A549 (cell line): Measurements from ENCODE around the gene BNIP5. TPM values are rescaled to one million over a fixed set of nuclear protein-coding genes. Genes with fewer than 3 reads are reported as not detected.

ENCODE experiments used
- ATAC-seq, 2 experiments: fragments of 200-7000 bp in 1 of 2; fragments of >200 bp in 1 of 2; cut with Nextera tagmentation in 1 of 2; cut with Tn5 transposase in 1 of 2; 3 replicates each; pipeline versions ENCODE4 v1.8.0 to v1.9.1; 2018 to 2020; ENCODE audit warnings: mild to moderate bottlenecking in 1 of 2, moderate library complexity in 1 of 2
- CTCF ChIA-PET: fragments of 300-600 bp; sonication (Branson Sonifier 250); formaldehyde crosslinking; extraction: SDS; loops from one replicate; lab custom pipeline; 2021; ENCODE audit warnings: antibody characterized with exemption, inconsistent platforms; lab: Yijun Ruan, JAX
- POLR2A ChIA-PET: fragments of 350-600 bp; formaldehyde crosslinking; extraction: SDS; loops from one replicate; lab custom pipeline; 2021; ENCODE audit warnings: antibody characterized with exemption, inconsistent platforms; lab: Yijun Ruan, JAX
- DNase-seq, 2 experiments: peaks; one replicate each; pipeline versions ENCODE4 v3.0.0 to v3.0.0-alpha.2; 2011 to 2016; ENCODE audit warnings: low read depth in 1 of 2, low spot score in 1 of 2
- FAIRE-seq: peaks from 2 replicates; lab custom pipeline; 2011; peaks lifted over from hg19 to GRCh38; lab: Jason Lieb, UNC
- H3K27ac ChIP-seq, 2 experiments: fragments of >200 bp; sonication (Bioruptor Twin); formaldehyde crosslinking; 3 replicates each; pipeline ENCODE4 v1.5.1; 2016 to 2017
- H3K4me1 ChIP-seq: fragments of >200 bp; sonication (Bioruptor Twin); formaldehyde crosslinking; 3 replicates; pipeline ENCODE4 v1.6.1; 2016
- H3K4me2 ChIP-seq: fragments of >200 bp; sonication (Bioruptor Twin); formaldehyde crosslinking; 3 replicates; pipeline ENCODE4 v1.6.1; 2016
- H3K4me3 ChIP-seq: fragments of >200 bp; sonication (Bioruptor Twin); formaldehyde crosslinking; 3 replicates; pipeline ENCODE4 v1.5.1; 2016
- H3K9me3 ChIP-seq: fragments of >200 bp; sonication (Bioruptor Twin); formaldehyde crosslinking; 3 replicates; pipeline ENCODE4 v1.6.1; 2016
- BCL3 ChIP-seq: fragments of >200 bp; sonication (Bioruptor Twin); formaldehyde crosslinking; IDR thresholded peaks from 3 replicates; pipeline ENCODE4 v1.6.1; 2016
- BHLHE40 ChIP-seq: IDR thresholded peaks from 2 replicates; pipeline ENCODE4 v1.6.1; 2012; ENCODE audit warnings: low read depth, low read length, inconsistent platforms
- CBX2 ChIP-seq: fragments of 200-600 bp; sonication (generic); IDR thresholded peaks from 2 replicates; pipeline ENCODE4 v1.6.1; 2016; ENCODE audit warnings: low read depth, mild to moderate bottlenecking, borderline replicate concordance
- CEBPB ChIP-seq, 2 experiments: fragments of >200 bp in 1 of 2; sonication (Bioruptor Twin) in 1 of 2; formaldehyde crosslinking in 1 of 2; IDR thresholded peaks; 2 replicates each; pipeline ENCODE4 v1.6.1; 2012 to 2016
- CHD4 ChIP-seq: fragments of 200-600 bp; sonication (generic); IDR thresholded peaks from 2 replicates; pipeline ENCODE4 v1.6.1; 2016; ENCODE audit warnings: antibody characterized with exemption, mild to moderate bottlenecking, borderline replicate concordance
- EHMT2 ChIP-seq: fragments of 200-600 bp; sonication (generic); IDR thresholded peaks from 2 replicates; pipeline ENCODE4 v1.6.1; 2016; ENCODE audit warnings: antibody characterized with exemption, low read depth, mild to moderate bottlenecking, moderate library complexity
- EP300 ChIP-seq, 2 experiments: fragments of >200 bp; sonication (Bioruptor Twin); formaldehyde crosslinking; IDR thresholded peaks; 2 replicates in 1 of 2; 3 replicates in 1 of 2; pipeline ENCODE4 v1.6.1; 2016 to 2017
- ESRRA ChIP-seq: fragments of 150-350 bp; IDR thresholded peaks from 2 replicates; pipeline ENCODE4 v1.6.1; 2014; ENCODE audit warnings: mild to moderate bottlenecking, low read length, borderline replicate concordance
- HOXB5 ChIP-seq: fragments of 250-450 bp; sonication (Bioruptor Pico); IDR thresholded peaks from 2 replicates; pipeline ENCODE4 v1.5.0; 2020; ENCODE audit warnings: mild to moderate bottlenecking, moderate library complexity
- JUNB ChIP-seq: fragments of >200 bp; sonication (Bioruptor Twin); formaldehyde crosslinking; IDR thresholded peaks from 2 replicates; pipeline ENCODE4 v1.6.1; 2016
- KDM5A ChIP-seq: fragments of 200-600 bp; sonication (generic); IDR thresholded peaks from 2 replicates; pipeline ENCODE4 v1.6.1; 2016; ENCODE audit warnings: antibody characterized with exemption, mild to moderate bottlenecking
- MAX ChIP-seq: IDR thresholded peaks from 2 replicates; pipeline ENCODE4 v1.6.1; 2012
- MYC ChIP-seq: IDR thresholded peaks from 2 replicates; pipeline ENCODE4 v1.6.1; 2012; ENCODE audit warnings: mild to moderate bottlenecking, inconsistent platforms, low read length, improper control_type of control experiment, borderline replicate concordance
- NR3C1 ChIP-seq: fragments of >200 bp; sonication (Bioruptor Twin); formaldehyde crosslinking; IDR thresholded peaks from 3 replicates; pipeline ENCODE4 v1.6.1; 2017
- POLR2AphosphoS2 ChIP-seq: conservative IDR thresholded peaks from 2 replicates; pipeline ENCODE4 v1.6.1; 2012; ENCODE audit warnings: low read length, improper control_type of control experiment, inconsistent platforms
- RARB ChIP-seq: fragments of 250-450 bp; sonication (Bioruptor Pico); IDR thresholded peaks from 2 replicates; pipeline ENCODE4 v1.8.0; 2021; ENCODE audit warnings: mild to moderate bottlenecking, moderate library complexity
- RCOR1 ChIP-seq: fragments of 150-350 bp; IDR thresholded peaks from 2 replicates; pipeline ENCODE4 v1.6.1; 2014; ENCODE audit warnings: antibody characterized with exemption, low read length, low read depth
- RFX5 ChIP-seq: fragments of 450-650 bp; IDR thresholded peaks from 2 replicates; pipeline ENCODE4 v1.7.1; 2014; ENCODE audit warnings: antibody characterized with exemption, mild to moderate bottlenecking, moderate library complexity
- SMC3 ChIP-seq: fragments of >200 bp; sonication (Bioruptor Twin); formaldehyde crosslinking; IDR thresholded peaks from 3 replicates; pipeline ENCODE4 v1.6.1; 2018; ENCODE audit warnings: inconsistent platforms
- TP53 ChIP-seq: fragments of 250-450 bp; sonication (Bioruptor Pico); IDR thresholded peaks from 2 replicates; pipeline ENCODE4 v1.5.0; 2021; ENCODE audit warnings: mild to moderate bottlenecking, moderate library complexity
- ZC3H11A ChIP-seq: fragments of 450-650 bp; IDR thresholded peaks from 2 replicates; pipeline ENCODE4 v1.6.1; 2014; ENCODE audit warnings: antibody characterized with exemption, mild to moderate bottlenecking
- ZFP36 ChIP-seq: fragments of 450-650 bp; IDR thresholded peaks from 2 replicates; pipeline ENCODE4 v1.6.1; 2014; ENCODE audit warnings: borderline replicate concordance; ENCODE audit not compliant: partially characterized antibody
- WGBS: methylation state at CpG from one replicate; pipeline ENCODE4 v1.1.6; 2017; ENCODE audit errors: missing lambda C conversion rate; 5-methylcytosine and 5-hydroxymethylcytosine counted together
- polyA plus RNA-seq, 4 experiments: library from polyadenylated mRNA; depleted of rRNA in 3 of 4; stranded (reverse); fragments of >200 nt; fragmentation: RNase III in 1 of 4; extraction: RNeasy Plus Mini Kit Qiagen cat#74134 plus additional on column Dnase treatment in 1 of 4; gene quantifications; 2 replicates in 3 of 4; 3 replicates in 1 of 4; pipeline ENCODE4 v1.2.3, GENCODE V29; 2011 to 2017
- TF ChIP-seq, protein P1 (sequence below): IDR thresholded peaks from 2 replicates; pipeline ENCODE4 v1.6.1; 2012
- TF ChIP-seq, protein P2 (sequence below): fragments of >200 bp; sonication (Bioruptor Twin); formaldehyde crosslinking; IDR thresholded peaks from 3 replicates; pipeline ENCODE4 v1.5.1; 2016
- TF ChIP-seq, protein P3 (sequence below): fragments of 250-450 bp; sonication (Bioruptor Pico); IDR thresholded peaks from 2 replicates; pipeline ENCODE4 v1.5.0; 2020; ENCODE audit warnings: low read depth, mild to moderate bottlenecking, moderate library complexity
- TF ChIP-seq, protein P4 (sequence below): fragments of 200-600 bp; sonication (generic); IDR thresholded peaks from 2 replicates; pipeline ENCODE4 v1.6.1; 2016; ENCODE audit warnings: antibody characterized with exemption, mild to moderate bottlenecking, moderate library complexity

Gene BNIP5
- polyA plus RNA-seq, 2 of the 4 experiments (the other 2 are of a cell fraction), result not detected

DNA sequence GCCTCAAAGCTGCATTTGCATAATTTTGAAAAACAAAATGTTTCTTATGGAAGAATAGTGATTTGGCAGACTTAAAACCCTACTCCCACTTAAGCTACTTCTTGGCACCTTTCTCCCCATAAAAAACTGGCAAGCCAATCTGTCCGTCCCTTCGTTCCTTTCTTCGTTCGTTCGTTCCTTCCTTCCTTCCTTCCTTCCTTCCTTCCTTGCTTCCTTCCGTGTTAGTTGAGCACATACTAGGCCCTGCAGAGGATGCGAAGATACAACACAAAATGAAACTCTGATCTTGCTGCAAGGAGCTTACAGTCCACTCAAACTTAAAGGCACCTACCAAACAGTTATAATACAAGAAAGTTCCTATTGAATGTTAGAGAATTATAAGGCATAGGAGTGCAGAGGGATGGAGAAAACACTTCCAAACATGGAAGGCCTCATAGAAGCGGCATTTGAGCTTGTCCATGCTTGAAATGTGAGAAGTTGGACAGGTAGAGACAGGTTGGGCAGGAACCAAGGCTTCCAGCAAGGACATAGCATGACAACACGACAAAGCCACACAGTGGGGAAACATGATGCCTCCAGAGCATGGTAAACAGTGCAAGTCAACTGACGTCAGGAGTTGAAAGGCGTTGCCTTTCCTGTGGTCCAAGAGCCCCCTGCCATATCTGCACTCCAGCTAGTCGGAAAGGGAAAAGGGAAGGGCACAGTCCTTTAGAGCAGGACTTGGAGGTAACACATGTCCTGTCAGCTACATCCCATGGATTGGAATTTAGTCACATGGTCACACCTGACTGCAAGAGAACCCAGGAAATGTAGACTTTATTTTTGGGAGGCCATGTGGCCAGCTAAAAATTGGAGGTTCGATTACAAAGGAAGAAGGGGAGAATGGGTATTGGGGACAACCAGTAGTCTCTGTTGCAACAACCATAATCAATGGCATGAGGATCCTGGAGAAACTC is 59.8 kb downstream of the BNIP5 start:
- WGBS, result 56% methylated on average over 12 of the region's 13 CpGs
- Histone ChIP-seq H3K27ac (no peak overlapping the region), H3K4me1 (no peaks in the 10 kb centered on the region), H3K4me2 (no peak overlapping the region), H3K4me3 (no peak overlapping the region), H3K9me3 (no peaks in the 10 kb centered on the region)
- FAIRE-seq (no peak), DNase-seq (no peak), ATAC-seq (no peak)
- TF ChIP-seq ZFP36 (no peak), JUNB (no peak), BCL3 (no peak), KDM5A (no peak), POLR2AphosphoS2 (no peak), CBX2 (no peak), ZC3H11A (no peak), NR3C1 (no peak), RCOR1 (no peak), HOXB5 (CRISPR knock-in tag) (no peak), RARB (CRISPR knock-in tag) (no peak)
- TF ChIP-seq, protein P1, sequence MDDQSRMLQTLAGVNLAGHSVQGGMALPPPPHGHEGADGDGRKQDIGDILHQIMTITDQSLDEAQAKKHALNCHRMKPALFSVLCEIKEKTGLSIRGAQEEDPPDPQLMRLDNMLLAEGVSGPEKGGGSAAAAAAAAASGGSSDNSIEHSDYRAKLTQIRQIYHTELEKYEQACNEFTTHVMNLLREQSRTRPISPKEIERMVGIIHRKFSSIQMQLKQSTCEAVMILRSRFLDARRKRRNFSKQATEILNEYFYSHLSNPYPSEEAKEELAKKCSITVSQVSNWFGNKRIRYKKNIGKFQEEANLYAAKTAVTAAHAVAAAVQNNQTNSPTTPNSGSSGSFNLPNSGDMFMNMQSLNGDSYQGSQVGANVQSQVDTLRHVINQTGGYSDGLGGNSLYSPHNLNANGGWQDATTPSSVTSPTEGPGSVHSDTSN, result no peak
- TF ChIP-seq, protein P2, sequence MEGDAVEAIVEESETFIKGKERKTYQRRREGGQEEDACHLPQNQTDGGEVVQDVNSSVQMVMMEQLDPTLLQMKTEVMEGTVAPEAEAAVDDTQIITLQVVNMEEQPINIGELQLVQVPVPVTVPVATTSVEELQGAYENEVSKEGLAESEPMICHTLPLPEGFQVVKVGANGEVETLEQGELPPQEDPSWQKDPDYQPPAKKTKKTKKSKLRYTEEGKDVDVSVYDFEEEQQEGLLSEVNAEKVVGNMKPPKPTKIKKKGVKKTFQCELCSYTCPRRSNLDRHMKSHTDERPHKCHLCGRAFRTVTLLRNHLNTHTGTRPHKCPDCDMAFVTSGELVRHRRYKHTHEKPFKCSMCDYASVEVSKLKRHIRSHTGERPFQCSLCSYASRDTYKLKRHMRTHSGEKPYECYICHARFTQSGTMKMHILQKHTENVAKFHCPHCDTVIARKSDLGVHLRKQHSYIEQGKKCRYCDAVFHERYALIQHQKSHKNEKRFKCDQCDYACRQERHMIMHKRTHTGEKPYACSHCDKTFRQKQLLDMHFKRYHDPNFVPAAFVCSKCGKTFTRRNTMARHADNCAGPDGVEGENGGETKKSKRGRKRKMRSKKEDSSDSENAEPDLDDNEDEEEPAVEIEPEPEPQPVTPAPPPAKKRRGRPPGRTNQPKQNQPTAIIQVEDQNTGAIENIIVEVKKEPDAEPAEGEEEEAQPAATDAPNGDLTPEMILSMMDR, result no peak
- TF ChIP-seq, protein P3, sequence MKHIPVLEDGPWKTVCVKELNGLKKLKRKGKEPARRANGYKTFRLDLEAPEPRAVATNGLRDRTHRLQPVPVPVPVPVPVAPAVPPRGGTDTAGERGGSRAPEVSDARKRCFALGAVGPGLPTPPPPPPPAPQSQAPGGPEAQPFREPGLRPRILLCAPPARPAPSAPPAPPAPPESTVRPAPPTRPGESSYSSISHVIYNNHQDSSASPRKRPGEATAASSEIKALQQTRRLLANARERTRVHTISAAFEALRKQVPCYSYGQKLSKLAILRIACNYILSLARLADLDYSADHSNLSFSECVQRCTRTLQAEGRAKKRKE (CRISPR knock-in tag), result no peak
- CTCF ChIA-PET, result interaction anchor here (0.8 to 1.9 kb wide), 3 partner anchors 10 to 68 kb away, joined by 4 to 5 read pairs (median 4); no protein-coding TSS in a partner anchor
- POLR2A ChIA-PET, result no interaction called here

DNA sequence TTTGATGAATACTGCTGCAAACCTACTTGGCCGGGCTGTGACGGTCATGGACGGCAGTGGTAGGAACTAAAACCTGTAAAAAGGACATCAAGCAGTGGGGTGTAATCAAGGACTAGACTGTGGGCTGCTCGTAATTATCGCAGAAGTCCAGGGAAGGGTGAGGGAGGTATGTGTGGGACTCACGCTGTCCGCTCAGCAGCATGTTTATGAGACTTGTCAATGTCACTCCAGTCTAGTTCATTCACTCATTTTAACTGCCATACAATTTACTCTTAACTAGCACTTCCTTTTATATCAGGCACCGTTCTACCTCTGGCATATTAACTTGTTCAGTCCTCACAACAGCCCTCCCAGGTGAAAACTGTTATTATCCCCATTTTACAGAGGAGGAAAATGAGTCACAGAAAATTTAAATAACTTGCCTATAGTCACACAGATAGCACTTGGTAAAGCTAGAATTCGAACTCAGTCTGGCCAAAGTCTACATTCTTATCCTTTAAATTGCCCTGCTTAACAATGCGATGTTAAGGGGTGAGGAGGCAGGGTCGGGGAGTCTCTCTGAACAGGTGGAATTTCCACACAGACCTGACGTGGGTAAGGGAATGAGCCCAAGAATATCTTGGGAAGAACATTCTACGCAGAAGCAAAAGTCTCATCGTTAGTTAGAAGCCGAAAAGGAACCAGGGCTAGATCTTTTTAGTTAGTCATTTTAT is 62.7 kb downstream of the BNIP5 start:
- no peak overlapping the region for H3K4me3 ChIP-seq
- H3K9me3 ChIP-seq, result no peaks in the 10 kb centered on the region
- no peaks in the 10 kb centered on the region for H3K4me1 ChIP-seq
- no peak for ATAC-seq
- no peak for DNase-seq
- WGBS, result 60% methylated on average over 15 of the region's 15 CpGs
- H3K4me2 ChIP-seq, result no peak overlapping the region
- no peak for FAIRE-seq
- ChIA-PET POLR2A (no interaction called here), CTCF (no interaction called here)
- no peak overlapping the region for H3K27ac ChIP-seq
- TF ChIP-seq RFX5 (no peak), CEBPB (IDR thresholded peaks at IDR 0.05) (no peak), MYC (no peak), TP53 (CRISPR knock-in tag) (no peak), BHLHE40 (no peak), CHD4 (no peak), MAX (no peak), EP300 (IDR thresholded peaks at IDR 0.05) (no peak), SMC3 (no peak), ESRRA (no peak), EHMT2 (no peak)
- TF ChIP-seq, protein P4, sequence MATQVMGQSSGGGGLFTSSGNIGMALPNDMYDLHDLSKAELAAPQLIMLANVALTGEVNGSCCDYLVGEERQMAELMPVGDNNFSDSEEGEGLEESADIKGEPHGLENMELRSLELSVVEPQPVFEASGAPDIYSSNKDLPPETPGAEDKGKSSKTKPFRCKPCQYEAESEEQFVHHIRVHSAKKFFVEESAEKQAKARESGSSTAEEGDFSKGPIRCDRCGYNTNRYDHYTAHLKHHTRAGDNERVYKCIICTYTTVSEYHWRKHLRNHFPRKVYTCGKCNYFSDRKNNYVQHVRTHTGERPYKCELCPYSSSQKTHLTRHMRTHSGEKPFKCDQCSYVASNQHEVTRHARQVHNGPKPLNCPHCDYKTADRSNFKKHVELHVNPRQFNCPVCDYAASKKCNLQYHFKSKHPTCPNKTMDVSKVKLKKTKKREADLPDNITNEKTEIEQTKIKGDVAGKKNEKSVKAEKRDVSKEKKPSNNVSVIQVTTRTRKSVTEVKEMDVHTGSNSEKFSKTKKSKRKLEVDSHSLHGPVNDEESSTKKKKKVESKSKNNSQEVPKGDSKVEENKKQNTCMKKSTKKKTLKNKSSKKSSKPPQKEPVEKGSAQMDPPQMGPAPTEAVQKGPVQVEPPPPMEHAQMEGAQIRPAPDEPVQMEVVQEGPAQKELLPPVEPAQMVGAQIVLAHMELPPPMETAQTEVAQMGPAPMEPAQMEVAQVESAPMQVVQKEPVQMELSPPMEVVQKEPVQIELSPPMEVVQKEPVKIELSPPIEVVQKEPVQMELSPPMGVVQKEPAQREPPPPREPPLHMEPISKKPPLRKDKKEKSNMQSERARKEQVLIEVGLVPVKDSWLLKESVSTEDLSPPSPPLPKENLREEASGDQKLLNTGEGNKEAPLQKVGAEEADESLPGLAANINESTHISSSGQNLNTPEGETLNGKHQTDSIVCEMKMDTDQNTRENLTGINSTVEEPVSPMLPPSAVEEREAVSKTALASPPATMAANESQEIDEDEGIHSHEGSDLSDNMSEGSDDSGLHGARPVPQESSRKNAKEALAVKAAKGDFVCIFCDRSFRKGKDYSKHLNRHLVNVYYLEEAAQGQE, result no peak
- TF ChIP-seq, protein P1, result no peak
